ENCODE data around the gene ANKRD37.
A peak's percentile ranks its signal among the peaks of the same experiment; 100 is the strongest.

Gene ANKRD37

GRCh38 chr4:185412412-185412811, 15.8 kb downstream of the ANKRD37 start:
- DNase-seq = no peak

GRCh38 chr4:185416955-185417354, 20.3 kb downstream of the ANKRD37 start:
- no peak for DNase-seq

DNA sequence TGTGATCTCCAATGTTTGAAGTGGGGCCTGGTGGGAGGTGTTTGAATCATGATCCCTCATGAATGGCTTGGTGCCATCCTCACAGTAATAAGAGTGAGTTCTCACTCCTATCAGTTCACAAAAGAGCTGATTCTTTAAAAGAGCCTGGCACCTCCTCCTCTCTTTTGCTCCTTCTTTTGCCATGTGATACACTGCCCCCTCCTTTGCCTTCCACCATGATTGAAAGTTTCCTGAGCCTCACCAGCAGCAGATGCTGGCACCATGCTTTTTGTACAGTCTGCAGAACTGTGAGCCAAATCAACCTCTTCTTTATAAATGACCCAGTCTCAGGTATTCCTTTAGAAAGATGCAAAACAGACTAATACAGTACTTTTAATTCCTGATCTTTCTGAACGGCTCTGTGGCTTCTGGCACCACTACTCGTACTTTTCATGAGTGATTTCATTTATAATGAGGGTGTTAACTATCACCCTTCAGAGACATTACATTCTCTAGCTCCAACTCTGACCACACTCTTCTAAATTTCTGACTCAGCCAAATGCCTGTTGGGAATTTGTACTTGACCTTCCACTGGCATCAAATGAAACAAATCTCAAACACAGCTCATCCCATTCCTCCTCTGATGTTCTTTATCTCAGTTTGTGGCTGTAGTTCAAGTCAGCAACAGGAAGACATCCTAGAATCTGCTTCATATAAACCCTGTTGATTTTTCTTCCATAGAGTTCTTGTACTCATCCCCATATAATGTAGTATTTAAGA, 24.9 kb downstream of the ANKRD37 start:
- DNase-seq = peak in 2 of 58 donors; percentile 3 to 13

GRCh38 chr4:185424905-185425646, 28.4 kb downstream of the ANKRD37 start:
- DNase-seq = peak in 6 of 58 donors; percentile 9 to 62 (median 34)

- DNase-seq = peak; percentile 32 to 96 (median 86)
These were observed 29.2 kb downstream of the ANKRD37 start, which contains the start of gene UFSP2 for GRCh38 chr4:185425647-185426352. UFSP2 (minus strand) TSS chr4:185425964; CDS start chr4:185425868, 96 bp downstream.

- DNase-seq = peak in 1 of 58 donors; percentile 15
These were observed 30.5 kb downstream of the ANKRD37 start for GRCh38 chr4:185426960-185427688.

- DNase-seq = no peak
These were observed 33.0 kb downstream of the ANKRD37 start for GRCh38 chr4:185429660-185430059.

DNA sequence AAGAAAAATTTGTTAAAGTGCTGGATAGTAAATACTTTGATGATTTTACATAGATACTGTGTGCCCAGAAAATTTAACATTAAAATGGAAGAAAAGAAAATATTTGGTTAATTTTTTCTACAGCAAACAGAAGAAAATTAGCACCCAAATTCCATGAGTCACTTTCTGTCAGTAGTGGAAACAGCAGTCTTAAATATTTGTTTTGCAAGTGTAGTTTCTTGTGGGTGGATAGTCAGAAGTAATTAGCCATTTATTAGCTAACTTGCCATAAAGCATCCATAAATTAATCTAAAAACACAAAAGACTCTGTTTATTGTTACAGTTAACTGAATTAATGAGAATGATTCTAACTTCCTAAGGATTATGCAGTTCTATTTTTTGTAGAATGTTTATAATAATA, 38.8 kb downstream of the ANKRD37 start:
- no peak for DNase-seq

DNA sequence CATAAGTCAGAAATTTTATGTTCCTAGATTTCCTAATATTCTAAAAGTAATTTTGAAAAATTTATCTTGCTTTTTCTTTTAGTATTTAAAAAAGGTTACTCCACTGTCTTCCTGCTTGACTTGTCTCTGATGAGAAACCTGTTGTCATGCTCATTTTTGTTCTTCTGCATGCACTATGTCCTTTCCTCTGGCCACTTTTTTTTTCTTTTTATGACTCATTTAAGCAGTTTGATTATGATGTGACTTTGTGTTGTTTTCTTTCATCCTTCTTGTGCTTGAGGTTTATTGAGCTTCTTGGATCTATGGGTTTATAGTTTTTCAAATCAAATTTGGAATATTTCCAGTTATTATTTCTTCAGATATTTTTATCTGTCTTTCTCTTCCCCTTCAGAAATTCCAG, 41.2 kb downstream of the ANKRD37 start:
- DNase-seq = no peak

GRCh38 chr4:185441479-185441878, 44.8 kb downstream of the ANKRD37 start:
- no peak for DNase-seq

DNA sequence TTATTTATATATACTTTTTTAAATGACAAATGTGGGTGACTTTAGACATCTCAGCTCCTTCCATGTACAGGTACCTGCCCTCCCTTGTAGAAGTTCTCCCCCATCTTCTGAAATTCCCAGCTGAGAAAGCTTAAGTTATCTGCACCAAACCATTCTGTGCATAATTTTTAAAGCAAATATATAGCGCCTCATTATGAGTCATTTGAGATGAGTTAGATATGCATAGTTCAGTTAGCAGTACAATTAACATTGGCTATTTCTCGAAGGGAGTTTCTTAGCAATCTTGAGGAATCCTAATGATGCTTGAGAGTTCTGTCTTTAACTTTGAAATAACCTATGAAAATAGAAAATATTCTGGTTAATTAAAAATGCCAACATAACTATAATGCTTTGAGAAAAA, 48.6 kb downstream of the ANKRD37 start:
- DNase-seq = no peak
